Suprapubic skin (tissue), 4 donors: ENCODE measurements around the gene UBE2E3. TPM values are rescaled to one million over a fixed set of nuclear protein-coding genes. Genes with fewer than 3 reads are reported as not detected.
A peak's percentile ranks its signal among the peaks of the same experiment; 100 is the strongest.

Experiments used
- DNase-seq, 2 donors: peaks; one replicate each; pipeline ENCODE4 v3.0.0-alpha.2; 2019; ENCODE audit warnings: low spot score in 2 of 2
- H3K27ac ChIP-seq: fragments of 200-600 bp; sonication (generic); one replicate; pipeline ENCODE4 v1.5.1; 2019
- H3K27me3 ChIP-seq: fragments of 200-600 bp; sonication (generic); one replicate; pipeline ENCODE4 v1.5.1; 2019
- H3K36me3 ChIP-seq: fragments of 200-600 bp; sonication (generic); one replicate; pipeline ENCODE4 v1.5.1; 2019
- H3K4me1 ChIP-seq: fragments of 200-600 bp; sonication (generic); one replicate; pipeline ENCODE4 v1.5.1; 2019
- H3K4me3 ChIP-seq: fragments of 200-600 bp; sonication (generic); one replicate; pipeline ENCODE4 v1.5.1; 2019; ENCODE audit warnings: mild to moderate bottlenecking
- H3K9me3 ChIP-seq: fragments of 200-600 bp; sonication (generic); one replicate; pipeline ENCODE4 v1.5.1; 2019
- EP300 ChIP-seq: sonication (generic); formaldehyde crosslinking; IDR thresholded peaks from one replicate; pipeline ENCODE4 v1.6.1; 2017; ENCODE audit warnings: antibody characterized with exemption
- POLR2A ChIP-seq, 2 donors: fragments of 450-650 bp; IDR thresholded peaks; one replicate each; pipeline ENCODE4 v1.6.1; 2017; ENCODE audit warnings: antibody characterized with exemption in 2 of 2, mild to moderate bottlenecking in 2 of 2, moderate library complexity in 2 of 2
- POLR2AphosphoS5 ChIP-seq, 3 donors: sonication (generic); formaldehyde crosslinking; IDR thresholded peaks; one replicate each; pipeline ENCODE4 v1.6.1; 2017; ENCODE audit warnings: antibody characterized with exemption in 3 of 3
- WGBS: methylation state at CpG from one replicate; pipeline ENCODE4 v1.1.5; 2018; 5-methylcytosine and 5-hydroxymethylcytosine counted together
- total RNA-seq, 4 donors: library from RNA; depleted of rRNA; stranded (reverse); fragments of >200 nt; gene quantifications; one replicate each; pipeline ENCODE4 v1.1.0, GENCODE V29; 2016
- TF ChIP-seq, protein P1 (sequence below), 2 donors: fragments of 200-600 bp in 1 of 2; fragments of 450-650 bp in 1 of 2; sonication (generic) in 1 of 2; IDR thresholded peaks; one replicate each; pipeline ENCODE4 v1.5.1; 2016 to 2019; ENCODE audit warnings: antibody characterized with exemption in 2 of 2, mild to moderate bottlenecking in 1 of 2, moderate library complexity in 1 of 2

The UBE2E3 gene
- total RNA-seq, 4 donors from 2014 or later = 50.6 to 79.5 (median 66.1) TPM

DNA sequence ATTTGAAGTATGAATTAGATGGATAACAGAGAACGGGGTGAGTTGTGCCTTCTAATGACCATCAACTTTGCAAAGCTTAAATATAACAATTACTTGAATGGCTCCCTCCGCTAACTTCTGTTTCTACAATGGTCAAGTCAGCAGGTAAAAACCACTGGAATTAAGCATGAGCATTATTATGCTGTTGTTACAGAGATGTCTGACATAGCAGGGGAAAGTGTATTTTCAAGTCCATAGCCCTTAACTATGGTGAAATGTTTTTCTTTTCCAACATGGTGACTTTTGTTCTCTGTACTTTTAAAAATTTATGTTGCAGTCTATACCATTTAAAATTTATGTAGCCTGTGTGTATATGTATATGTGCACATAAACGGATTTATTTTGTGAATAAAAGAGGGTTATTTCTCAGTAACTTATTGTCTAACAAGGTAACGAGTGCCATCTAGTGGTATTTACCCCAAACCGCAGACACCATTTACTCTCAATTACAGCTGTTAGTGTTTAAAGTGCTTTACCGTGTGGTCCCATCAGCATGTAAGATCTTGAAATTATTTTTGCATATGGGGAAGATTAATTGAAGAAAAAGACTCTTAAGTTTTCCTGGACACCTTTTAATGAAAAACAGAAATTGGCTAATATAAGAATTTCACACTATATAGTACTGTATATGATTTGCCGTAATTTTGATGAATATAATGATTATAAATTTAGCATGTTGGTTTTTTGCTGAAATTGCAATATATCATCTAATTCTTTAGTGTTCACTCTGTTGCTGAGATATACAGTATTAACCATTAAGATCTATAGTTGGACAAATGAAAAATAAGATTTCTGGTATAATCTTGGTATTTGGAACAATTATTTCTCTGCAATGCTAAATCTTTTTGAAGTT, 78.2 kb downstream of the UBE2E3 start:
- Histone ChIP-seq H3K9me3 (no peaks in the 10 kb centered on the region), H3K27me3 (no peaks in the 10 kb centered on the region), H3K27ac (no peak overlapping the region), H3K4me3 (no peak overlapping the region), H3K4me1 (no peaks in the 10 kb centered on the region), H3K36me3 (no peaks in the 10 kb centered on the region)
- WGBS = 76% methylated on average over 7 of the region's 7 CpGs
- no peak for DNase-seq
- TF ChIP-seq POLR2AphosphoS5 (IDR thresholded peaks at IDR 0.05) = no peak
- TF ChIP-seq, protein P1, sequence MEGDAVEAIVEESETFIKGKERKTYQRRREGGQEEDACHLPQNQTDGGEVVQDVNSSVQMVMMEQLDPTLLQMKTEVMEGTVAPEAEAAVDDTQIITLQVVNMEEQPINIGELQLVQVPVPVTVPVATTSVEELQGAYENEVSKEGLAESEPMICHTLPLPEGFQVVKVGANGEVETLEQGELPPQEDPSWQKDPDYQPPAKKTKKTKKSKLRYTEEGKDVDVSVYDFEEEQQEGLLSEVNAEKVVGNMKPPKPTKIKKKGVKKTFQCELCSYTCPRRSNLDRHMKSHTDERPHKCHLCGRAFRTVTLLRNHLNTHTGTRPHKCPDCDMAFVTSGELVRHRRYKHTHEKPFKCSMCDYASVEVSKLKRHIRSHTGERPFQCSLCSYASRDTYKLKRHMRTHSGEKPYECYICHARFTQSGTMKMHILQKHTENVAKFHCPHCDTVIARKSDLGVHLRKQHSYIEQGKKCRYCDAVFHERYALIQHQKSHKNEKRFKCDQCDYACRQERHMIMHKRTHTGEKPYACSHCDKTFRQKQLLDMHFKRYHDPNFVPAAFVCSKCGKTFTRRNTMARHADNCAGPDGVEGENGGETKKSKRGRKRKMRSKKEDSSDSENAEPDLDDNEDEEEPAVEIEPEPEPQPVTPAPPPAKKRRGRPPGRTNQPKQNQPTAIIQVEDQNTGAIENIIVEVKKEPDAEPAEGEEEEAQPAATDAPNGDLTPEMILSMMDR (IDR thresholded peaks at IDR 0.05) = peak; percentile 22 to 29

DNA sequence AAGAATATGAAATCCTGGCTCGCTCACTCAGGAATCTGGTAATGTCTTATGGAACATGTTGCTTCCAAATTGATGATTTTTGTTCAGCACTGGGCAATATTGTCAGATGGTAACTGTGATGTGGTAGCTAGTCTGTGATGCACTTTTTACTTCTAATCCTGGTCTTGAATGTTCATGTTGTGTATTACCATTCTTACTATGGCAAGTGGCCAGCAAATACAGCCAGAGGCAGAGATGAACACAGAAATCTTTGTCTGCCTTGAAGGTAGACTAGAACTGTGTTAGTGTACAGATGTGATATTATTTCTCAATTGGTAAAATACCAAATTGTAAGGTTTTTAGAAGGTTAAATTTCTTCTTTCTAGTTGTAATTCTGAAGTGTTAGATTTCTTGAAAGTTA, 83.3 kb downstream of the UBE2E3 start:
- Histone ChIP-seq H3K36me3 (no peaks in the 10 kb centered on the region), H3K27ac (no peak overlapping the region), H3K27me3 (no peaks in the 10 kb centered on the region), H3K4me1 (no peaks in the 10 kb centered on the region), H3K4me3 (no peak overlapping the region), H3K9me3 (no peaks in the 10 kb centered on the region)
- DNase-seq = no peak
- TF ChIP-seq POLR2A (IDR thresholded peaks at IDR 0.05) (no peak), POLR2AphosphoS5 (IDR thresholded peaks at IDR 0.05) (no peak), EP300 (no peak)
- TF ChIP-seq, protein P1 (IDR thresholded peaks at IDR 0.05) = no peak
- WGBS = 95% methylated on average over 1 of the region's 1 CpG

DNA sequence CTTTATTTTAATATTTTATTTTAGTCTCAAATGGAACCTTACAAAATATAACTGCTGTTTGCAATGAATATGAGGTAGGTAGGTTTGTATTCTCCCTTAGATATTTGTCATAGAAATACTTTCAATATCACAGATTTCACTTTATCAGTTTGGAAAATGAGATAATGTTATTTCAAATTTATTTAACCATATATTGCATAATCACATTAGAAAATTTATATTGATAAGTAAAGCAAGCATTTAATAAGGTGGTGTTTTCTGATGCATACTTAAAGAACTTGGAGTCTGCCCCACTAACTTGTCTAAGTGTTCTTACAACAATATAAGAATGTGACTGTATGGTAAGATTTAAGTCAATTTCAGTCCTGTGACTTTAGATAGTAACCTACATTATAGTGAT, 85.1 kb downstream of the UBE2E3 start:
- H3K4me1 ChIP-seq = no peaks in the 10 kb centered on the region
- H3K4me3 ChIP-seq = no peak overlapping the region
- no peaks in the 10 kb centered on the region for H3K36me3 ChIP-seq
- no peak for TF ChIP-seq POLR2A (IDR thresholded peaks at IDR 0.05)
- no peak for TF ChIP-seq EP300
- TF ChIP-seq, protein P1 (IDR thresholded peaks at IDR 0.05) = no peak
- TF ChIP-seq POLR2AphosphoS5 (IDR thresholded peaks at IDR 0.05) = no peak
- no peak overlapping the region for H3K27ac ChIP-seq
- no peaks in the 10 kb centered on the region for H3K27me3 ChIP-seq
- DNase-seq = no peak
- H3K9me3 ChIP-seq = no peaks in the 10 kb centered on the region

DNA sequence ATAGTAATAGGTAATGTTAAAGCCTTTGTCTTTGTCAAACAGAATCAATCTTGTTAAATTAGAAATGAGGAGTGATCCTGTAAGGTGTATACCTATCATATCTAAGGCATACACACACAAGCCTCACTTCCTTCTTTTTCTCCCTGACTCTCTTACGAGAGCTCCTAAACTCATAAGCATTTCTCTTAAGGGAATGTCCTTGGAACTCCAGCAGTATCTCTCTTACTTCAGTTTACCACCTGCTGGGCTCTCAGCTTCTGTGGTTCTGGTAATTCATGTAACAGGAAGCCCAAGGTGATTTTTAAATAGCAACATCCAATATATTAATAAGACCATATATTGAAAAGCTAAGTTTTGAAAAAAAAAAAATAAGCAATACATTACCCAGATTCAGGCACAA, 85.9 kb downstream of the UBE2E3 start:
- H3K4me1 ChIP-seq = no peaks in the 10 kb centered on the region
- H3K9me3 ChIP-seq = no peaks in the 10 kb centered on the region
- 86% methylated on average over 1 of the region's 1 CpG for WGBS
- no peak overlapping the region for H3K27ac ChIP-seq
- H3K4me3 ChIP-seq = no peak overlapping the region
- TF ChIP-seq POLR2A (IDR thresholded peaks at IDR 0.05) (no peak), POLR2AphosphoS5 (IDR thresholded peaks at IDR 0.05) (no peak), EP300 (no peak)
- TF ChIP-seq, protein P1 (IDR thresholded peaks at IDR 0.05) = no peak
- no peak for DNase-seq
- no peaks in the 10 kb centered on the region for H3K27me3 ChIP-seq
- H3K36me3 ChIP-seq = no peaks in the 10 kb centered on the region

DNA sequence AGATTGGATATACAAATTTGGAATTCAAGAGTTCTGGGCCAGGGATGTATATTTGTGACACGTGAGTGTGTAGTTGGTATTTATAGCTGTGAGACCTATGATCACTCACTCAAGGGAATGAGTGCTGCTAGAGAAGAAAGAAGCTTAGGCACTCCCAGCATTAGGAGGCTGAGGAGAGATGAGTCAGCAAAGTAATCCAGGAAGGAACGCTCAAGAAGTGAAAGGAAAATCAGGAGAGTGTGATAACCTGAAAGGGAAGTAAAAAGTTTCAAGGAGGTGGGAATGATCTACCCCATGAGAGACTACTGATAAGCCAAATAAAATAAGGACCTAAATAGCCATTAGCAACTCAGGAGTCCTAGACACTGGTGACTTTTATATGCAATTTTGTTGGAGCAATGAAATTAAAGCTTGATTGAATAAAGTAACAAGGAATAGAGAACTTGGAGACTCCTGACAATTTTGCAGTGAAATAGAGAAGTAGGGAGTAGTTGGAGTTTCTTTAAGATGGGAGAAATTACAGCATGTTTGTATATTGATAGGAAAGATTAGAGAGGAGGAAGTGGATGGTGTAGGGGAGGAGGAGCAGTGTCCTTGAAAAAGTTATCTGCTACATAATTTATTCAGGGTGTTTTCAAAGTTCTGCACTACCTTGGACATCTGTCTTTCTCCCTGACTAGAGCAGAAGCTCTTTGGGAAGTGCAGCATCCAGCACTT, 89.9 kb downstream of the UBE2E3 start:
- Histone ChIP-seq H3K36me3 (no peaks in the 10 kb centered on the region), H3K27ac (no peak overlapping the region), H3K9me3 (no peaks in the 10 kb centered on the region), H3K27me3 (no peaks in the 10 kb centered on the region), H3K4me3 (no peak overlapping the region), H3K4me1 (no peaks in the 10 kb centered on the region)
- 62% methylated on average over 2 of the region's 2 CpGs for WGBS
- TF ChIP-seq EP300 = no peak
- no peak for DNase-seq
